ENCODE measurements around the gene ACOX3. TPM values are rescaled to one million over a fixed set of nuclear protein-coding genes. Genes with fewer than 3 reads are reported as not detected.

The ACOX3 gene
- total and polyA plus RNA-seq, 2 of the 8 experiments (the other 6 are each of a cell fraction or from before 2014, with no cell fraction given) = 2.5 to 9.9 TPM

DNA sequence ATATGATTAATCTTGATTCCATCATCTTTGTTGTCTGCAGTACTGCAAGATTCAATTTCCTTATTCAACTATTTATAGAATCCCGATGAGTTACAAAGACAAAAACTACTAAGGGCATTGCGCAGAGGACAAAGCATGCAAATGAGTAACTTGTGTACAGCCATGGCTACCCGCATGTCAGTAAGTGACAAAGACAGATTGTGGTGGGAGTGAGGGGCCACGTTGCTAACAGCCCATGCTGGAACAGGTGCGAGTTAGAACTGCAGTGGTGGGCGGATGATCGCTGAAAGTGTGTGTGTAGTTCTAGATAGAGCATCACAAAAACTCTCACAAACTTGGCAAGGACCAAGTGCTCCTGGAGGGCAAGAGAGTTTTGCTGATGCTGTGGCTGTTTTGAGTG is 49.5 kb downstream of the ACOX3 start:
- Histone ChIP-seq H3K79me1 (ENCODE audit: low read depth, low read length) (no peaks in the 10 kb centered on the region), H3K79me2 (ENCODE audit: control insufficient read depth in 1 of 2, insufficient read depth in 2 of 2, low read length in 2 of 2) (no peaks in the 10 kb centered on the region), H3K56ac (replicated peaks; ENCODE audit: insufficient read length, low read depth, low read length) (no peak overlapping the region), H2BK12ac (ENCODE audit: low read depth, low read length) (no peak overlapping the region), H3K9ac (replicated peaks in 1 of 4; ENCODE audit: extremely low read depth in 1 of 4, low read depth in 3 of 4, low read length in 3 of 4) (no peak overlapping the region), H4K5ac (ENCODE audit: insufficient read length, low read depth, low read length) (no peak overlapping the region), H2BK120ac (replicated peaks; ENCODE audit: low read depth, low read length) (no peak overlapping the region), H3K4me2 (ENCODE audit: insufficient read depth in 1 of 2, low read depth in 2 of 2, low read length in 2 of 2) (no peak overlapping the region), H4K20me1 (replicated peaks in 1 of 2; ENCODE audit: control insufficient read depth in 1 of 2, insufficient read depth in 2 of 2, low read length in 2 of 2) (no peaks in the 10 kb centered on the region), H3K4ac (replicated peaks; ENCODE audit: insufficient read length, low read depth, low read length) (no peak overlapping the region), H4K91ac (replicated peaks; ENCODE audit: insufficient read length, low read length) (no peak overlapping the region), H3K27ac (ENCODE audit: low read depth, low read length) (no peak overlapping the region), H2AK5ac (ENCODE audit: low read depth, low read length) (no peak overlapping the region), H3K4me3 (ENCODE audit: extremely low read depth in 1 of 4, insufficient read depth in 2 of 4, low read depth in 3 of 4, low read length in 4 of 4) (no peak overlapping the region), H3K14ac (ENCODE audit: insufficient read length) (no peak overlapping the region), H4K8ac (ENCODE audit: extremely low read depth, insufficient read depth, low read length) (no peak overlapping the region), H3K4me1 (replicated peaks in 1 of 4; ENCODE audit: control insufficient read depth in 3 of 4, insufficient read depth in 4 of 4, low read length in 3 of 4) (no peaks in the 10 kb centered on the region; a peak in 1 of 7 replicates), H2BK5ac (ENCODE audit: low read depth, low read length) (no peak overlapping the region), H2BK20ac (ENCODE audit: low read length) (no peak overlapping the region), H3K9me3 (ENCODE audit: insufficient read depth in 2 of 2, low read depth in 1 of 2, low read length in 1 of 2) (no peaks in the 10 kb centered on the region), H2AFZ (ENCODE audit: low read length) (no peak overlapping the region), H3K36me3 (ENCODE audit: control insufficient read depth in 2 of 4, insufficient read depth in 4 of 4, low read length in 3 of 4) (no peaks in the 10 kb centered on the region), H3K18ac (ENCODE audit: extremely low read depth, low read length) (no peak overlapping the region), H2BK15ac (ENCODE audit: low read length) (no peak overlapping the region), H3K27me3 (replicated peaks in 1 of 4; ENCODE audit: control insufficient read depth in 3 of 4, extremely low read depth in 1 of 4, insufficient read depth in 3 of 4, low read length in 3 of 4) (no peaks in the 10 kb centered on the region), H3K23me2 (ENCODE audit: low read depth, low read length) (no peaks in the 10 kb centered on the region; the same call in 1 of the 2 replicates), H3K23ac (ENCODE audit: insufficient read length) (no peak overlapping the region)
- POLR2A ChIA-PET (ENCODE audit: partially characterized antibody) = no interaction called here
- FAIRE-seq (no peak), DNase-seq (ENCODE audit: low read depth in 1 of 2, low spot score in 2 of 2) (no peak)
- CTCF ChIA-PET (ENCODE audit: partially characterized antibody) = interaction anchor here (0.9 to 6.6 kb wide), 6 partner anchors 8 to 215 kb away, joined by 3 to 37 read pairs (median 8); no protein-coding TSS in a partner anchor
- WGBS, 2 experiments (ENCODE audit: extremely low coverage in 1 of 2, insufficient coverage in 1 of 2, insufficient read length in 1 of 2, insufficient replicate concordance in 2 of 2, low coverage in 1 of 2, low lambda C conversion rate in 2 of 2, missing lambda C conversion rate in 1 of 2) = 88% methylated on average over 7 of the region's 7 CpGs; no CpG with 5 or more reads in 1 of the 2 experiments
- TF ChIP-seq KDM4A (IDR thresholded peaks at IDR 0.05; ENCODE audit: low read depth, low read length, severe bottlenecking) (no peak), SIN3A (conservative IDR thresholded peaks at IDR 0.05 in 1 of 2, IDR thresholded peaks at IDR 0.05 in 1 of 2; ENCODE audit: low read depth in 1 of 2, low read length in 2 of 2) (no peak), TEAD4 (IDR thresholded peaks at IDR 0.05; ENCODE audit: low read depth, low read length) (no peak), BCL11A (IDR thresholded peaks at IDR 0.05; ENCODE audit: low read depth in 2 of 2, low read length in 2 of 2) (no peak), EP300 (IDR thresholded peaks at IDR 0.05; ENCODE audit: borderline replicate concordance in 1 of 2, low read depth in 2 of 2, low read length in 2 of 2) (no peak), SRF (IDR thresholded peaks at IDR 0.05; ENCODE audit: low read depth, low read length) (no peak), CREB1 (IDR thresholded peaks at IDR 0.05) (no peak), EZH2 (IDR thresholded peaks at IDR 0.05; ENCODE audit: low read depth, low read length, severe bottlenecking) (no peak), RAD21 (IDR thresholded peaks at IDR 0.05 in 1 of 2, conservative IDR thresholded peaks at IDR 0.05 in 1 of 2; ENCODE audit: low read depth in 2 of 2, low read length in 2 of 2) (no peak), JUND (IDR thresholded peaks at IDR 0.05; ENCODE audit: low read length) (no peak), POLR2A (IDR thresholded peaks at IDR 0.05; ENCODE audit: control extremely low read depth in 1 of 2, low read depth in 2 of 2, low read length in 2 of 2) (no peak), YY1 (IDR thresholded peaks at IDR 0.05; ENCODE audit: low read depth, low read length) (no peak)
- TF ChIP-seq, protein P1, sequence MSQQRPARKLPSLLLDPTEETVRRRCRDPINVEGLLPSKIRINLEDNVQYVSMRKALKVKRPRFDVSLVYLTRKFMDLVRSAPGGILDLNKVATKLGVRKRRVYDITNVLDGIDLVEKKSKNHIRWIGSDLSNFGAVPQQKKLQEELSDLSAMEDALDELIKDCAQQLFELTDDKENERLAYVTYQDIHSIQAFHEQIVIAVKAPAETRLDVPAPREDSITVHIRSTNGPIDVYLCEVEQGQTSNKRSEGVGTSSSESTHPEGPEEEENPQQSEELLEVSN (IDR thresholded peaks at IDR 0.05) = no peak
- TF ChIP-seq, protein P2, sequence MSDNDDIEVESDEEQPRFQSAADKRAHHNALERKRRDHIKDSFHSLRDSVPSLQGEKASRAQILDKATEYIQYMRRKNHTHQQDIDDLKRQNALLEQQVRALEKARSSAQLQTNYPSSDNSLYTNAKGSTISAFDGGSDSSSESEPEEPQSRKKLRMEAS (IDR thresholded peaks at IDR 0.05) = no peak
